Stimulated activated CD8-positive, alpha-beta memory T cell treated with anti-CD3 and anti-CD28 coated beads, Interleukin-4, amount 100 ng/mL, for 1 hour (primary cell): ENCODE measurements around the gene LCN1.

ENCODE experiments used
- DNase-seq, 2 donors: peaks; one replicate each; pipeline ENCODE4 v3.0.0-alpha.2; 2020; ENCODE audit warnings: low read depth in 2 of 2, low spot score in 1 of 2

LCN1 gene

GRCh38 chr9:135565636-135566035 is 44.4 kb downstream of the LCN1 start:
- no peak for DNase-seq

DNA sequence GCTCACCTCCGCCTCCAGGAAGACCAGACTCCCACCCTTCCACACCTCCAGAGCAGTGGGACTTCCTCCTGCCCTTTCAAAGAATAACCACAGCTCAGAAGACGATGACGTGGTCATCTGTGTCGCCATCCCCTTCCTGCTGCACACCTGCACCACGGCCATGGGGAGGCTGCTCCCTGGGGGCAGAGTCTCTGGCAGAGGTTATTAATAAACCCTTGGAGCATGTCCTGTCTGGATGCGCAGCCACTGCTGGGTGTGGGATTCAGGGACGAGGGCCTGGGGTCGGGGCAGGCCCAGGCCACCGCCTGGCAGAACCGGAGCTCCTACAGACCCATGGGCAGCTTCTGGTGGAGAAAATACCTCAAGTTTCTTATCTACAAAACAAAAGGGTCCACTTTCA is 45.3 kb downstream of the LCN1 start:
- no peak for DNase-seq

GRCh38 chr9:135567311-135567710 is 46.1 kb downstream of the LCN1 start:
- no peak for DNase-seq

- DNase-seq = no peak
Measured at GRCh38 chr9:135568026-135568425, 46.8 kb downstream of the LCN1 start.

DNA sequence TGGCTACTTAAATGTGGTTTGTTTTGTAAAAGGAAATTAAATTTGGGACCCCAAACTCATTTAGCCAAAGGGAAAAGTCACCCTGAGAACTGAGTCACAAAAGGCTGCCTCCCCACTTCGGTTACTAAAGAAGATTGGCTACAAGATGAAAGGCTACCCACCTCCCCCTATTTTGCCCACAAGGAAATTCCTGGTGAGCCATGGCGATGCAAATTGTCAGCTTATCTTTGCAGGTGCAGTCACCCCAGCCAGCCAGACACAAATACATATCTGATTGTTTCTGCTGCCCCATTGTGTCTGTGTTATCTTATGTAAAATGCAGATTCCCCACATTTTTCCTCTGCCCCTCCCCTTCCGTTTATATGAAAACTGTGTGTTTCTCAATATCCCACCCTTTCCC is 49.2 kb downstream of the LCN1 start:
- DNase-seq = no peak

DNA sequence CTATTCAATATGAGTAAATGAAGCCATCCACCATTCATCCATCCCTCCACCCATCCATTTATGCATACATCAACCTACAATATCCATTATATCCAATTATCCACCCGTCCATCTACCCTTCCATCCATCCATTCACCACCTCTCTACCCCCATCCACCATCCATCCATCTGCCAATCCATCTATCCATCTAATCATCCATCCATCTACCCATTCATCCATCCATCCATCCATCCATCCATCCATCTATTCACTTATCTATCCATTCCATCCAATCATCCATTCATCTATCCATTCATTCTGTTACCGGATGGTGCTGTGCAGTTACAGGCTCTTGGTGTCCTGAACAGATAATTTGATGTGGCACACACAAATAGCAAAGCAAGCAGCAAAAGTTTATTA is 51.0 kb downstream of the LCN1 start:
- DNase-seq = no peak

DNA sequence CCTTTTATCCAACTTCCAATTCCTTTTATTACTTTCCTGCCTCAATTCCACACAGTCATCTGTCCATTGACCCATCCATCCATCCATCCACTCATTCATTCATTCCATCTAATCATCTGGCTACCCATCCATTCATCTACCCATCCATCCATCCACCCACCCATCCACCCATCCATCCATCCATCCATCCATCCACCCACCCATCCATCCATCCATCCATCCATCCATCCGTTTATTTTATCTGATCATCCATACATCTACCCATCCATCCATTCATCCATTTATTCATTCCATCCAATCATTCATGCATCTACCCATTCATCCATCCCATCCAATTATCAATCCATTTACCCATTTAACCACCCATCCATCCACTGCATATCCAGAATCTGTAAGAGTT is 51.9 kb downstream of the LCN1 start:
- no peak for DNase-seq

DNA sequence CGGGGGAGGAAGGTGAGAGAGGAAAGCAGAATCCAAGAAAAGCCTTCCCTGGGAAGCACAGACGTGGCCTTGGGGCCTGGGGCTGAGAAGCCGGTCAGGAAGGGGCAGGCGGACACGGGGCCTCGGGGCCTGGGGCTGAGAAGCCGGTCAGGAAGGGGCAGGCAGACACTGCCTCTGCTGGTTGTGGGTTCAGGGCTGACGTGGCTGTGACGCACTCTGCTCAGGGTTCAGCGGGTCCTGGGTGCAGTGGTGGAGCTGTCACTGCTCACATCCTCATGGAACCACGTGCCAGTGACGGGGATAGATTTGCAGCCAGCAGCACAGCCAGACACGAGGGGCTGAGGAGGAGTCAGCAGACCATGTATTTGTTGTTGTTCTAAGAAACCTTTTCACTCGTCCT is 53.1 kb downstream of the LCN1 start:
- no peak for DNase-seq

DNA sequence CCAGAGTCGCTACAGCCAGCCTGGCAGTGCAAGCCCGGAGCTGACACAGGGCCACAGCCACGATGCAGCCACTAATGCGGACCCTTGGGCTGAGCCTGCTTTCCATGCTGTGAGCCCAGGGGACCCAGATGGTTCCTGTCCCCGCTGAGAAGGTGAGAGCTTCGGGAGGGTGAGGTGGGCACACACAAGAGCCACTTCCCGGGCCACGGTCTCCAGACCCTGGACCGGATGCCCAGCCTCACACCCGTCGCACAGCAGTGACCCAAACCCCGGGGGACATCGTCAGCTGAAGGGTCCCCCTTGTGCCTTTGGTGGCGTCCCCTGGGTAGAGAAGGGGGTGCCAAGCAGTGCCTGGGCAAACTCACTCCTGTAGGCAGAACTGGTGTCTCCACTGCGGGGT is 53.7 kb downstream of the LCN1 start:
- no peak for DNase-seq
